Ectodermal cell (in vitro differentiated cells): ENCODE results near the gene FES.

Source experiments
- H3K27ac ChIP-seq: 2 replicates; pipeline ENCODE4 v1.7.0; 2013; ENCODE audit warnings: mild to moderate bottlenecking, low read depth, low read length; ENCODE audit not compliant: insufficient read depth, poor library complexity, severe bottlenecking
- H3K27me3 ChIP-seq: 2 replicates; pipeline ENCODE4 v1.7.0; 2013; ENCODE audit warnings: mild to moderate bottlenecking, low read length; ENCODE audit not compliant: insufficient read depth, control insufficient read depth, poor library complexity, severe bottlenecking
- H3K36me3 ChIP-seq: one replicate; pipeline ENCODE4 v1.7.0; 2013; ENCODE audit warnings: low read length; ENCODE audit not compliant: control insufficient read depth, insufficient read depth
- H3K4me1 ChIP-seq: one replicate; pipeline ENCODE4 v1.7.0; 2013; ENCODE audit warnings: low read length; ENCODE audit not compliant: control insufficient read depth, insufficient read depth
- H3K4me3 ChIP-seq: 2 replicates; pipeline ENCODE4 v1.7.0; 2013; ENCODE audit warnings: low read depth, low read length, control low read depth; ENCODE audit not compliant: insufficient read depth
- H3K9me3 ChIP-seq: 2 replicates; pipeline ENCODE4 v1.7.0; 2013; ENCODE audit warnings: mild to moderate bottlenecking, low read length, moderate library complexity; ENCODE audit not compliant: control insufficient read depth
- WGBS, 2 experiments: methylation state at CpG; one replicate each; pipeline ENCODE4 v1.1.7; 2013; ENCODE audit warnings: missing lambda C conversion rate in 2 of 2; 5-methylcytosine and 5-hydroxymethylcytosine counted together

FES gene

GRCh38 chr15:90876046-90876445 lies 8.3 kb upstream of the FES start:
- 93% methylated on average over 20 of the region's 20 CpGs for WGBS, 2 experiments
- Histone ChIP-seq H3K27ac (no peak overlapping the region), H3K36me3 (peaks cover 15% of the 10 kb centered on the region), H3K4me3 (no peak overlapping the region), H3K4me1 (peaks cover 24% of the 10 kb centered on the region), H3K27me3 (peaks cover 12% of the 10 kb centered on the region), H3K9me3 (no peaks in the 10 kb centered on the region)

- H3K9me3 ChIP-seq, result no peaks in the 10 kb centered on the region
- H3K27me3 ChIP-seq, result peaks cover 11% of the 10 kb centered on the region
- H3K27ac ChIP-seq, result no peak overlapping the region
- H3K36me3 ChIP-seq, result peaks cover 15% of the 10 kb centered on the region
- 95 to 96% methylated on average over 15 of the region's 15 CpGs for WGBS, 2 experiments
- H3K4me1 ChIP-seq, result peaks cover 24% of the 10 kb centered on the region
- no peak overlapping the region for H3K4me3 ChIP-seq
Measured at GRCh38 chr15:90876512-90877170, 7.7 kb upstream of the FES start.

- Histone ChIP-seq H3K4me3 (no peak overlapping the region), H3K27ac (no peak overlapping the region), H3K4me1 (peaks cover 21% of the 10 kb centered on the region), H3K27me3 (peaks cover 5% of the 10 kb centered on the region), H3K9me3 (no peaks in the 10 kb centered on the region), H3K36me3 (peaks cover 15% of the 10 kb centered on the region)
- 95 to 96% methylated on average over 14 of the region's 14 CpGs for WGBS, 2 experiments
Measured at GRCh38 chr15:90877315-90877714, 7.0 kb upstream of the FES start.

- 94 to 97% methylated on average over 12 to 14 of the region's 14 CpGs for WGBS, 2 experiments
- no peaks in the 10 kb centered on the region for H3K27me3 ChIP-seq
- peaks cover 15% of the 10 kb centered on the region for H3K4me1 ChIP-seq
Measured at GRCh38 chr15:90877996-90878395, 6.3 kb upstream of the FES start.

GRCh38 chr15:90878660-90879059 lies 5.6 kb upstream of the FES start:
- H3K4me1 ChIP-seq, result peaks cover 13% of the 10 kb centered on the region
- H3K27me3 ChIP-seq, result no peaks in the 10 kb centered on the region
- no peak overlapping the region for H3K27ac ChIP-seq
- no peak overlapping the region for H3K4me3 ChIP-seq
- H3K9me3 ChIP-seq, result no peaks in the 10 kb centered on the region
- WGBS, 2 experiments, result 94 to 95% methylated on average over 15 of the region's 15 CpGs
- peaks cover 15% of the 10 kb centered on the region for H3K36me3 ChIP-seq

More at GRCh38 chr15:90877996-90878395, 6.3 kb upstream of the FES start:
- Histone ChIP-seq H3K4me3 (no peak overlapping the region), H3K36me3 (peaks cover 15% of the 10 kb centered on the region), H3K27ac (no peak overlapping the region), H3K9me3 (no peaks in the 10 kb centered on the region)

- 95 to 96% methylated on average over 35 of the region's 35 CpGs for WGBS, 2 experiments
- Histone ChIP-seq H3K36me3 (peaks cover 15% of the 10 kb centered on the region), H3K9me3 (no peaks in the 10 kb centered on the region), H3K4me1 (peaks cover 16% of the 10 kb centered on the region), H3K4me3 (no peak overlapping the region), H3K27ac (no peak overlapping the region), H3K27me3 (no peaks in the 10 kb centered on the region)
Measured at GRCh38 chr15:90879730-90880366, 4.5 kb upstream of the FES start.

GRCh38 chr15:90880381-90881145 lies 3.7 kb upstream of the FES start:
- peaks cover 15% of the 10 kb centered on the region for H3K36me3 ChIP-seq
- 93 to 94% methylated on average over 16 of the region's 16 CpGs for WGBS, 2 experiments

GRCh38 chr15:90881181-90881977 lies 2.9 kb upstream of the FES start:
- WGBS, 2 experiments, result 90 to 91% methylated on average over 35 of the region's 35 CpGs
- no peaks in the 10 kb centered on the region for H3K9me3 ChIP-seq
- H3K4me1 ChIP-seq, result peaks cover 18% of the 10 kb centered on the region
- H3K4me3 ChIP-seq, result no peak overlapping the region
- H3K27ac ChIP-seq, result no peak overlapping the region
- no peaks in the 10 kb centered on the region for H3K27me3 ChIP-seq
- H3K36me3 ChIP-seq, result peaks cover 15% of the 10 kb centered on the region

More at GRCh38 chr15:90880381-90881145, 3.7 kb upstream of the FES start:
- H3K27me3 ChIP-seq, result no peaks in the 10 kb centered on the region
- H3K9me3 ChIP-seq, result no peaks in the 10 kb centered on the region
- no peak overlapping the region for H3K4me3 ChIP-seq
- H3K27ac ChIP-seq, result no peak overlapping the region
- H3K4me1 ChIP-seq, result peaks cover 18% of the 10 kb centered on the region

GRCh38 chr15:90881978-90882721 lies 2.2 kb upstream of the FES start:
- Histone ChIP-seq H3K4me3 (no peak overlapping the region), H3K4me1 (peaks cover 18% of the 10 kb centered on the region), H3K36me3 (peaks cover 8% of the 10 kb centered on the region), H3K9me3 (no peaks in the 10 kb centered on the region), H3K27ac (no peak overlapping the region), H3K27me3 (no peaks in the 10 kb centered on the region)
- WGBS, 2 experiments, result 92 to 95% methylated on average over 19 of the region's 19 CpGs
